Hepatocyte (in vitro differentiated cells): ENCODE measurements around the gene PRKCZ. TPM values are rescaled to one million over a fixed set of nuclear protein-coding genes. Genes with fewer than 3 reads are reported as not detected.

Experiments
- DNase-seq: peaks from one replicate; pipeline ENCODE4 v3.0.0-alpha.2; 2016; ENCODE audit warnings: low spot score
- H2AFZ ChIP-seq: fragments of 200-600 bp; sonication (generic); 2 replicates; pipeline ENCODE4 v1.6.0; 2016; ENCODE audit warnings: antibody characterized with exemption, mild to moderate bottlenecking
- H3K27ac ChIP-seq: fragments of 200-600 bp; sonication (generic); 2 replicates; pipeline ENCODE4 v1.5.1; 2016; ENCODE audit warnings: mild to moderate bottlenecking
- H3K27me3 ChIP-seq: fragments of 200-600 bp; sonication (generic); 2 replicates; pipeline ENCODE4 v1.6.1; 2016
- H3K36me3 ChIP-seq: fragments of 200-600 bp; sonication (generic); replicated peaks from 2 replicates; pipeline ENCODE4 v1.5.1; 2016; ENCODE audit warnings: low read depth; ENCODE audit not compliant: insufficient read depth
- H3K4me1 ChIP-seq: fragments of 200-600 bp; sonication (generic); 2 replicates; pipeline ENCODE4 v1.5.1; 2016; ENCODE audit warnings: mild to moderate bottlenecking, moderate library complexity; ENCODE audit not compliant: insufficient read depth
- H3K4me2 ChIP-seq: fragments of 200-600 bp; sonication (generic); 2 replicates; pipeline ENCODE4 v1.6.0; 2016
- H3K4me3 ChIP-seq: fragments of 200-600 bp; sonication (generic); 2 replicates; pipeline ENCODE4 v1.5.1; 2016; ENCODE audit warnings: mild to moderate bottlenecking
- H3K79me2 ChIP-seq: fragments of 200-600 bp; sonication (generic); 2 replicates; pipeline ENCODE4 v1.6.0; 2017; ENCODE audit warnings: mild to moderate bottlenecking
- H3K9me2 ChIP-seq: fragments of 200-600 bp; sonication (generic); replicated peaks from 2 replicates; pipeline ENCODE4 v1.6.0; 2017; ENCODE audit warnings: mild to moderate bottlenecking; ENCODE audit not compliant: insufficient read depth
- H3K9me3 ChIP-seq: fragments of 200-600 bp; sonication (generic); 2 replicates; pipeline ENCODE4 v1.5.1; 2016; ENCODE audit warnings: low read depth, mild to moderate bottlenecking
- H4K20me1 ChIP-seq: fragments of 200-600 bp; sonication (generic); 2 replicates; pipeline ENCODE4 v1.6.0; 2016; ENCODE audit warnings: mild to moderate bottlenecking; ENCODE audit not compliant: insufficient read depth, poor library complexity, severe bottlenecking
- EZH2 ChIP-seq: fragments of 200-600 bp; sonication (generic); IDR thresholded peaks from 2 replicates; pipeline ENCODE4 v1.6.1; 2016; ENCODE audit warnings: antibody characterized with exemption, mild to moderate bottlenecking, borderline replicate concordance
- EZH2phosphoT487 ChIP-seq: fragments of 200-600 bp; sonication (generic); IDR thresholded peaks from one replicate; pipeline ENCODE4 v1.6.1; 2018; ENCODE audit warnings: antibody characterized with exemption, mild to moderate bottlenecking, low read depth, moderate library complexity; ENCODE audit not compliant: unreplicated experiment, severe bottlenecking
- WGBS: methylation state at CpG from one replicate; pipeline ENCODE4 v1.1.6; 2016; ENCODE audit warnings: low lambda C conversion rate; ENCODE audit errors: missing lambda C conversion rate; 5-methylcytosine and 5-hydroxymethylcytosine counted together
- polyA plus RNA-seq: library from polyadenylated mRNA; unstranded; fragments of >200 nt; fragmentation: Nextera tagmentation; extraction: Ambion mirVana; gene quantifications from 2 replicates; pipeline ENCODE4 v1.2.1, GENCODE V29; 2016
- total RNA-seq: library from RNA; depleted of rRNA; stranded (reverse); fragments of >200 nt; gene quantifications from 2 replicates; pipeline ENCODE4 v1.2.3, GENCODE V29; 2014
- TF ChIP-seq, protein P1 (sequence below): fragments of 200-600 bp; sonication (generic); IDR thresholded peaks from 2 replicates; pipeline ENCODE4 v1.5.1; 2016; ENCODE audit warnings: antibody characterized with exemption, mild to moderate bottlenecking; ENCODE audit not compliant: poor library complexity

Gene PRKCZ
- total and polyA plus RNA-seq, 2 experiments from 2014 or later, result 41.0 to 52.3 TPM

DNA sequence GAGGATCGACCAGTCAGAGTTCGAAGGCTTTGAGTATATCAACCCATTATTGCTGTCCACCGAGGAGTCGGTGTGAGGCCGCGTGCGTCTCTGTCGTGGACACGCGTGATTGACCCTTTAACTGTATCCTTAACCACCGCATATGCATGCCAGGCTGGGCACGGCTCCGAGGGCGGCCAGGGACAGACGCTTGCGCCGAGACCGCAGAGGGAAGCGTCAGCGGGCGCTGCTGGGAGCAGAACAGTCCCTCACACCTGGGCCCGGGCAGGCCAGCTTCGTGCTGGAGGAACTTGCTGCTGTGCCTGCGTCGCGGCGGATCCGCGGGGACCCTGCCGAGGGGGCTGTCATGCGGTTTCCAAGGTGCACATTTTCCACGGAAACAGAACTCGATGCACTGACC, 134.7 kb downstream of the PRKCZ start:
- no peak for DNase-seq
- 97% methylated on average over 33 of the region's 33 CpGs for WGBS
- no peak overlapping the region for H3K4me3 ChIP-seq
- TF ChIP-seq, protein P1, sequence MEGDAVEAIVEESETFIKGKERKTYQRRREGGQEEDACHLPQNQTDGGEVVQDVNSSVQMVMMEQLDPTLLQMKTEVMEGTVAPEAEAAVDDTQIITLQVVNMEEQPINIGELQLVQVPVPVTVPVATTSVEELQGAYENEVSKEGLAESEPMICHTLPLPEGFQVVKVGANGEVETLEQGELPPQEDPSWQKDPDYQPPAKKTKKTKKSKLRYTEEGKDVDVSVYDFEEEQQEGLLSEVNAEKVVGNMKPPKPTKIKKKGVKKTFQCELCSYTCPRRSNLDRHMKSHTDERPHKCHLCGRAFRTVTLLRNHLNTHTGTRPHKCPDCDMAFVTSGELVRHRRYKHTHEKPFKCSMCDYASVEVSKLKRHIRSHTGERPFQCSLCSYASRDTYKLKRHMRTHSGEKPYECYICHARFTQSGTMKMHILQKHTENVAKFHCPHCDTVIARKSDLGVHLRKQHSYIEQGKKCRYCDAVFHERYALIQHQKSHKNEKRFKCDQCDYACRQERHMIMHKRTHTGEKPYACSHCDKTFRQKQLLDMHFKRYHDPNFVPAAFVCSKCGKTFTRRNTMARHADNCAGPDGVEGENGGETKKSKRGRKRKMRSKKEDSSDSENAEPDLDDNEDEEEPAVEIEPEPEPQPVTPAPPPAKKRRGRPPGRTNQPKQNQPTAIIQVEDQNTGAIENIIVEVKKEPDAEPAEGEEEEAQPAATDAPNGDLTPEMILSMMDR, result no peak
- no peak for TF ChIP-seq EZH2phosphoT487
- no peak for TF ChIP-seq EZH2
- no peak overlapping the region for H2AFZ ChIP-seq
- peaks cover 3% of the 10 kb centered on the region for H3K79me2 ChIP-seq
- no peaks in the 10 kb centered on the region for H3K36me3 ChIP-seq
- no peaks in the 10 kb centered on the region for H3K9me3 ChIP-seq
- no peak overlapping the region for H3K27ac ChIP-seq
- H3K4me1 ChIP-seq, result peaks cover under 1% of the 10 kb centered on the region
- H4K20me1 ChIP-seq, result no peaks in the 10 kb centered on the region
- H3K9me2 ChIP-seq, result no peaks in the 10 kb centered on the region
- H3K27me3 ChIP-seq, result no peaks in the 10 kb centered on the region
- H3K4me2 ChIP-seq, result no peak overlapping the region

DNA sequence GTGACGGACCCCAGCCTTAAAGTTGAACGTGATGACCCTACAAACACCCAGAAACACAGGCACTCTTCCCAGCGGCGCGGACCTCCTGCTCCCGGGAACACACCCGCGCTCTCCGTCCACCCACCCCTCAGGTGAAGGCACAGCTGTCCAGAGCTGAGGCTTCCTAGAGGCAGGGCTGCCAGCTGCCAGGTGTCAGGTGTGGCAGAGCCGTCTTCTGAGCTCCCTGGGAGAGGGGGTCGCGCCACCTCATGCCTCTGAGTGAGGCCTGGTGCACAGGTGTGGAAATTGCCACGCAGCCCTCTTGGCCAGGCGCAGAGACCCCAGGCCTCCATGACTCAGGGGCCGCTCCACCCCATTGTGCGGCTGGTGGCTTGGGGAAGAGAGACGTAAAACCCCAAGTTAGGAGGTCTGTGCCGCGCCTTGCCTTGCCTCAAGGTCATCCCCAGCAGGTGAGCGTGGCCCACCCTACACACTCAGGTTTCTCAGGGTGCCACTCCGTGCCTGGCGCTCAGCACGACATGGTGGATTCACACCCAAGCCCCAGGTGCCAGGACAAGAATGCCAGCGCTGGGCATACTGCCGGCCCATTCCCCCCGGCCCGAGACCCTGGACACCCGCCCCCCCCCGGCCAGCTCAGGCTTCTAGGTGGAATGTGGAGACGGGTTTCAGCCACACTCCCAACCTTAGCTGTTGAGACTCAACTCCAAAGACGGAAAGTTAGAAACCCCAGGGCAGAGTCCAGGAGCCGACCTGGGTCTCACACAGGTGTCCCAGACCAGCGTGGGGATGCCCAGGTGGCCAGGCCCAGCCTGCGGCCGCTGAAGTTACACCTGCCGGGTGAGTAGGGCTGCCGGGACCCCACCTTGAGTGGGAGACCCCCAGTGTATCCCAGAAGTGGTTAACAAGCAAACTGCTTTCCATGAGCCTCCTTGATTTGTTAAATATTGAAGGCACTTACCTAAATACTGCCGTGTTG, 136.0 kb downstream of the PRKCZ start:
- Histone ChIP-seq H3K27ac (no peak overlapping the region), H4K20me1 (no peaks in the 10 kb centered on the region), H3K27me3 (no peaks in the 10 kb centered on the region), H3K4me2 (no peak overlapping the region), H3K4me1 (peaks cover 13% of the 10 kb centered on the region), H3K9me2 (no peaks in the 10 kb centered on the region), H3K79me2 (peaks cover 12% of the 10 kb centered on the region), H3K36me3 (no peaks in the 10 kb centered on the region), H3K4me3 (no peak overlapping the region), H2AFZ (no peak overlapping the region), H3K9me3 (no peaks in the 10 kb centered on the region)
- no peak for DNase-seq
- 95% methylated on average over 33 of the region's 38 CpGs for WGBS
- TF ChIP-seq, protein P1, result no peak
- TF ChIP-seq EZH2 (no peak), EZH2phosphoT487 (no peak)

DNA sequence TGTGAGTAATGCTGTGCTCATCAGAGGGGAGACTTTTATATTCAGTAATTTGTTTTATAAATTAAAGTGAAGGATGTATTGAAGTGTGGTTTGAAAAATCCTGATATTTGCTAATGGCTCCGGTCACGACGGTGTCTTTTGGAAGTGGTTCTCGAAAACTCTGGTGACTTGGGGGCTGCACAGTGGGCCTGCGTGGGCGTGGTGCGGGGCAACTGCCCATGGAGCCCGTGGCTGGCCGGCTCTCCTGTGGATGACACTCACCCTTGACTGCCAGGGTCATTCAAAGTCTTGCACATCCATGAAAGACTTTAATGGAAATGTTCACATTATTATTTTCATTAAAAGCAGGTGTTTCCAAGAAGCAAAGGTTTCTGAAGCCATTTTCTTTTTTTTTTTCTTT, 136.7 kb downstream of the PRKCZ start:
- no peak for DNase-seq
- Histone ChIP-seq H3K4me2 (no peak overlapping the region), H3K4me1 (peaks cover 20% of the 10 kb centered on the region), H3K27me3 (no peaks in the 10 kb centered on the region), H3K27ac (no peak overlapping the region), H3K79me2 (peaks cover 19% of the 10 kb centered on the region), H4K20me1 (no peaks in the 10 kb centered on the region), H3K4me3 (no peak overlapping the region), H3K9me3 (no peaks in the 10 kb centered on the region), H3K36me3 (no peaks in the 10 kb centered on the region), H3K9me2 (no peaks in the 10 kb centered on the region), H2AFZ (no peak overlapping the region)
- 97% methylated on average over 9 of the region's 9 CpGs for WGBS
- TF ChIP-seq EZH2 (no peak), EZH2phosphoT487 (no peak)
- TF ChIP-seq, protein P1, result no peak
